22Rv1 (cell line): ENCODE measurements around the gene KCNJ6.

Experiments
- CTCF ChIP-seq: fragments of 450-650 bp; IDR thresholded peaks from 2 replicates; pipeline ENCODE4 v1.5.1; 2017; ENCODE audit warnings: mild to moderate bottlenecking
- ZFX ChIP-seq: fragments of 450-650 bp; IDR thresholded peaks from 2 replicates; pipeline ENCODE4 v1.6.1; 2017; ENCODE audit warnings: antibody characterized with exemption, borderline replicate concordance

DNA sequence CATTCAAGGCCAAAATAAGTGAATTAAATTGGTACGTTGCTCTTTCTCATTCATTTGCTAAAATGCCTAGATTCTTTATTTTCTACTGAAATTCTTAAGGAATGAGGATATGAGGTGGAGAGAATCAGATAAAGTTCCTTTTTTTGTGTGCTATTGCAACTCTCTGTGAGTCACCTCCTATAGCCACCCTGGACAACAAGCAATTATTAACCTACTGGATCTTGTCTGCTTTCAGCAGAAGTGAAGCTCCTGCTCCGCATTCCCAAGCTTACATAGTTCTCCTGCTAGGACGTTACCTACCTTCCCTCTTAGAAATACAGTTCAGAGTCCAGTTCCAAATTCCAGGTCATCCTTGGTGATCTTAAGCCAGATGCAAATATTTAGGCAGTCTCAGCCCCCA is 4.8 kb upstream of the KCNJ6 start:
- TF ChIP-seq CTCF (no peak), ZFX (no peak)
